Measurements from ENCODE around the gene VRTN.
A peak's percentile ranks its signal among the peaks of the same experiment; 100 is the strongest.
"Not testable (repeated sequence)": the region's sequence is repeated elsewhere in the genome, so short reads cannot be mapped to it uniquely, and the experiment has no call there.

Gene VRTN

GRCh38 chr14:74324931-74325361, 23.3 kb upstream of the VRTN start:
- no peak overlapping the region for H3K27ac ChIP-seq
- no peak for DNase-seq
- no peaks in the 10 kb centered on the region for H3K36me3 ChIP-seq
- no peak overlapping the region for H3K4me3 ChIP-seq
- peaks cover 0 to 16% of the 10 kb centered on the region in 2 donors for H3K27me3 ChIP-seq
- TF ChIP-seq CTCF (IDR thresholded peaks at IDR 0.05) = peak; percentile 26 to 47
- intact Hi-C loops (cut with DNase I; ENCODE audit: low total_unique reads) = no loop called here
- H3K4me1 ChIP-seq = no peaks in the 10 kb centered on the region
- H3K9me3 ChIP-seq = no peaks in the 10 kb centered on the region

GRCh38 chr14:74325446-74325845, 22.8 kb upstream of the VRTN start:
- DNase-seq = no peak
- Histone ChIP-seq H3K36me3 (no peaks in the 10 kb centered on the region), H3K27me3 (peaks cover 0 to 16% of the 10 kb centered on the region in 2 donors), H3K9me3 (no peaks in the 10 kb centered on the region), H3K27ac (no peak overlapping the region), H3K4me3 (no peak overlapping the region), H3K4me1 (no peaks in the 10 kb centered on the region)
- no peak for TF ChIP-seq CTCF (IDR thresholded peaks at IDR 0.05)
- intact Hi-C loops (cut with DNase I; ENCODE audit: low total_unique reads) = no loop called here

GRCh38 chr14:74326369-74327152, 21.7 kb upstream of the VRTN start:
- Histone ChIP-seq H3K9me3 (no peaks in the 10 kb centered on the region), H3K36me3 (no peaks in the 10 kb centered on the region), H3K27ac (no peak overlapping the region), H3K4me3 (no peak overlapping the region), H3K4me1 (no peaks in the 10 kb centered on the region), H3K27me3 (peaks cover 0 to 13% of the 10 kb centered on the region in 2 donors)
- no peak for DNase-seq
- no peak for TF ChIP-seq CTCF (IDR thresholded peaks at IDR 0.05)
- intact Hi-C loops (cut with DNase I; ENCODE audit: low total_unique reads) = no loop called here

- H3K27me3 ChIP-seq = peaks cover 0 to 13% of the 10 kb centered on the region in 2 donors
- intact Hi-C loops (cut with DNase I; ENCODE audit: low total_unique reads); H3K4me1 ChIP-seq; DNase-seq; H3K9me3 ChIP-seq; H3K27ac ChIP-seq; H3K36me3 ChIP-seq; H3K4me3 ChIP-seq: not testable (repeated sequence)
Observed at GRCh38 chr14:74329950-74330552, 18.2 kb upstream of the VRTN start.

- intact Hi-C loops (cut with DNase I; ENCODE audit: low total_unique reads) = no loop called here
Observed at GRCh38 chr14:74333909-74334308, 14.4 kb upstream of the VRTN start.

More at GRCh38 chr14:74333909-74334308, 14.4 kb upstream of the VRTN start:
- no peaks in the 10 kb centered on the region for H3K4me1 ChIP-seq
- H3K27ac ChIP-seq = no peak overlapping the region
- TF ChIP-seq CTCF (IDR thresholded peaks at IDR 0.05) = no peak
- no peak for DNase-seq
- H3K27me3 ChIP-seq = peaks cover 0 to 3% of the 10 kb centered on the region in 2 donors
- no peaks in the 10 kb centered on the region for H3K9me3 ChIP-seq
- H3K36me3 ChIP-seq = no peaks in the 10 kb centered on the region
- H3K4me3 ChIP-seq = no peak overlapping the region
